K562 (cell line): Measurements from ENCODE around the gene BCAP31. TPM values are rescaled to one million over a fixed set of nuclear protein-coding genes. Genes with fewer than 3 reads are reported as not detected.

Source experiments
- ATAC-seq: fragments of 200-7000 bp; cut with Tn5 transposase; 3 replicates; pipeline ENCODE4 v1.9.1; 2020; ENCODE audit warnings: moderate library complexity
- Bru-seq: library from RNA; stranded (reverse); fragments of 400-500 nt; gene quantifications from one replicate; lab custom pipeline; 2021; lab: Mats Ljungman, UMichigan
- BruChase-seq, 2 experiments: library from RNA; stranded (reverse); fragments of 400-500 nt; gene quantifications; one replicate each; lab custom pipeline; 2021; lab: Mats Ljungman, UMichigan
- BruUV-seq: library from RNA; stranded (reverse); fragments of 400-500 nt; replicated peaks from 2 replicates; lab custom pipeline; 2021; lab: Mats Ljungman, UMichigan
- CTCF ChIA-PET: fragments of 300-600 bp; formaldehyde crosslinking; extraction: SDS; loops from one replicate; lab custom pipeline; 2021; ENCODE audit warnings: low intra/inter-chr PET ratio; lab: Yijun Ruan, JAX
- POLR2A ChIA-PET: fragments of 300-600, 350-650 bp; sonication (Branson Sonifier 250); formaldehyde crosslinking; extraction: SDS; loops from one replicate; lab custom pipeline; 2021; ENCODE audit warnings: antibody characterized with exemption, inconsistent platforms; lab: Yijun Ruan, JAX
- DNase-seq, 4 experiments: peaks; one replicate each; pipeline versions ENCODE4 v3.0.0 to v3.0.0-alpha.2; 2011 to 2018; ENCODE audit warnings: low spot score in 3 of 4, mixed read lengths in 3 of 4; ENCODE audit errors: extremely low read depth in 1 of 4
- FAIRE-seq: peaks from 2 replicates; lab custom pipeline; 2011; peaks lifted over from hg19 to GRCh38; lab: Jason Lieb, UNC
- H2AFZ ChIP-seq: 2 replicates; pipeline ENCODE4 v1.6.0; 2011; ENCODE audit warnings: low read depth, low read length, control low read depth, inconsistent platforms
- H3K27ac ChIP-seq: fragments of 200-600 bp; 3 replicates; pipeline ENCODE4 v1.8.0; 2011; ENCODE audit warnings: low read depth, mild to moderate bottlenecking, control low read depth, inconsistent platforms, low read length, moderate library complexity, mixed read lengths; ENCODE audit errors: extremely low read depth
- H3K27me3 ChIP-seq, 2 experiments: fragments of 300-600 bp in 1 of 2; 2 replicates in 1 of 2; 3 replicates in 1 of 2; pipeline versions ENCODE4 v1.6.0 to v1.8.0; 2011; ENCODE audit warnings: inconsistent platforms in 2 of 2, low read length in 2 of 2, mild to moderate bottlenecking in 1 of 2, mixed read lengths in 1 of 2, moderate library complexity in 1 of 2; ENCODE audit not compliant: control insufficient read depth in 2 of 2, insufficient read depth in 2 of 2
- H3K36me3 ChIP-seq: fragments of 300-600 bp; 3 replicates; pipeline ENCODE4 v1.8.0; 2011; ENCODE audit warnings: mild to moderate bottlenecking, low read length, inconsistent platforms; ENCODE audit not compliant: control insufficient read depth, insufficient read depth
- H3K4me1 ChIP-seq, 2 experiments: fragments of 200-600 bp in 1 of 2; replicated peaks in 1 of 2; 2 replicates in 1 of 2; 3 replicates in 1 of 2; pipeline versions ENCODE4 v1.5.1 to v1.8.0; 2011; ENCODE audit warnings: inconsistent platforms in 2 of 2, low read length in 2 of 2, mild to moderate bottlenecking in 1 of 2, mixed read lengths in 1 of 2, moderate library complexity in 1 of 2; ENCODE audit not compliant: control insufficient read depth in 2 of 2, insufficient read depth in 2 of 2
- H3K4me2 ChIP-seq: 2 replicates; pipeline ENCODE4 v1.6.1; 2011; ENCODE audit warnings: low read length, control low read depth, inconsistent platforms, mixed read lengths; ENCODE audit not compliant: insufficient read depth
- H3K4me3 ChIP-seq: fragments of 200-600 bp; sonication (generic), shearing (Covaris generic); 2 replicates; pipeline ENCODE4 v1.5.1; 2016; ENCODE audit warnings: control low read depth, inconsistent platforms
- H3K79me2 ChIP-seq: fragments of 200-600 bp; 3 replicates; pipeline ENCODE4 v1.8.0; 2011; ENCODE audit warnings: low read length, inconsistent platforms; ENCODE audit not compliant: control insufficient read depth, insufficient read depth
- H3K9ac ChIP-seq, 2 experiments: 2 replicates each; pipeline versions ENCODE4 v1.6.0 to v1.6.1; 2011; ENCODE audit warnings: low read depth in 2 of 2, low read length in 2 of 2, control low read depth in 1 of 2, inconsistent platforms in 1 of 2, mild to moderate bottlenecking in 1 of 2, mixed read lengths in 1 of 2; ENCODE audit not compliant: insufficient read depth in 1 of 2
- H3K9me1 ChIP-seq: one replicate; pipeline ENCODE4 v1.6.0; 2011; ENCODE audit warnings: inconsistent platforms, mild to moderate bottlenecking, low read length, moderate library complexity; ENCODE audit not compliant: control insufficient read depth, insufficient read depth
- H3K9me3 ChIP-seq: replicated peaks from 2 replicates; pipeline ENCODE4 v1.5.1; 2011; ENCODE audit warnings: low read depth, low read length, inconsistent platforms; ENCODE audit not compliant: control insufficient read depth, insufficient read depth
- H4K20me1 ChIP-seq: replicated peaks from 2 replicates; pipeline ENCODE4 v1.6.1; 2011; ENCODE audit warnings: low read length, inconsistent platforms, mixed read lengths; ENCODE audit not compliant: control insufficient read depth, insufficient read depth
- ETS1 ChIP-seq: conservative IDR thresholded peaks from 2 replicates; pipeline ENCODE4 v1.6.1; 2011; ENCODE audit warnings: low read depth, mild to moderate bottlenecking, low read length; ENCODE audit not compliant: control insufficient read depth
- EZH2 ChIP-seq: IDR thresholded peaks from 2 replicates; pipeline ENCODE4 v1.6.1; 2012; ENCODE audit warnings: low read depth, mild to moderate bottlenecking, inconsistent platforms, low read length, borderline replicate concordance
- GABPA ChIP-seq: fragments of 200-800 bp; sonication (Bioruptor generic); conservative IDR thresholded peaks from 2 replicates; pipeline ENCODE4 v1.6.1; 2016; ENCODE audit warnings: low read depth, missing genetic modification characterization, missing compliant biosample characterization
- NBN ChIP-seq: fragments of 450-650 bp; IDR thresholded peaks from 2 replicates; pipeline ENCODE4 v1.6.1; 2016; ENCODE audit warnings: low read depth, mild to moderate bottlenecking
- ZFP91 ChIP-seq: sonication (generic); formaldehyde crosslinking; IDR thresholded peaks from 2 replicates; pipeline ENCODE4 v1.8.0; 2022; ENCODE audit warnings: mild to moderate bottlenecking, missing genetic modification reagents
- ZNF212 ChIP-seq: fragments of 450-650 bp; formaldehyde crosslinking; IDR thresholded peaks from 2 replicates; pipeline ENCODE4 v1.4.0; 2020; ENCODE audit warnings: mild to moderate bottlenecking
- ZNF586 ChIP-seq: fragments of 450-650 bp; formaldehyde crosslinking; conservative IDR thresholded peaks from 2 replicates; pipeline ENCODE4 v1.4.0; 2020; ENCODE audit warnings: mild to moderate bottlenecking, moderate library complexity
- ZNF707 ChIP-seq: fragments of 250-450 bp; sonication (Bioruptor Pico); conservative IDR thresholded peaks from 2 replicates; pipeline ENCODE4 v1.8.0; 2022; ENCODE audit warnings: inconsistent platforms, mild to moderate bottlenecking, moderate library complexity
- WGBS: fragments of 100-300 bp; shearing (Covaris generic); methylation state at CpG from one replicate; pipeline ENCODE4 v1.1.6; 2016; ENCODE audit warnings: low coverage, mixed read lengths; ENCODE audit not compliant: insufficient coverage; ENCODE audit errors: missing lambda C conversion rate; 5-methylcytosine and 5-hydroxymethylcytosine counted together
- in situ Hi-C: fragments of 300-500 bp; cut with MboI; formaldehyde crosslinking; loops from 4 replicates; pipeline ENCODE4 v1.15.0; 2018; ENCODE audit warnings: inconsistent platforms, mixed read lengths
- intact Hi-C: fragments of 100-400 bp; cut with micrococcal nuclease; formaldehyde crosslinking; loops from 2 replicates; pipeline ENCODE4 v1.14.2; 2022
- long read RNA-seq, 3 experiments: library from polyadenylated mRNA in 2 of 3; library from RNA in 1 of 3; unstranded in 2 of 3; stranded (forward) in 1 of 3; transcript quantifications; one replicate each; pipeline ENCODE4 v2.0.0, GENCODE V29; 2019 to 2022
- polyA minus RNA-seq, 3 experiments: library from RNA; depleted of rRNA, polyadenylated mRNA; stranded (reverse); fragments of >200 nt; gene quantifications; 2 replicates each; pipeline ENCODE4 v1.2.3, GENCODE V29; 2011
- polyA plus RNA-seq, 8 experiments: library from polyadenylated mRNA; depleted of rRNA in 4 of 8; stranded (reverse) in 5 of 8; unstranded in 3 of 8; fragments of >200 nt; fragmentation: Nextera tagmentation in 2 of 8; fragmentation: Illumina TruSeq in 1 of 8; extraction: Ambion mirVana in 2 of 8; extraction: Trizol in 1 of 8; gene quantifications; 2 replicates each; pipeline versions ENCODE4 v1.2.1 to v1.2.3, GENCODE V29; 2011 to 2014; ENCODE audit warnings: inconsistent platforms in 1 of 8, missing spikeins in 1 of 8
- total RNA-seq, 7 experiments: library from RNA; depleted of rRNA in 6 of 7; stranded (reverse); fragments of >200 nt in 6 of 7; fragmentation: Illumina TruSeq in 2 of 7; extraction: Trizol in 2 of 7; gene quantifications; 2 replicates each; pipeline versions ENCODE4 v1.2.1 to v1.2.3, GENCODE V29; 2011 to 2021; ENCODE audit warnings: low replicate concordance in 1 of 7
- TF ChIP-seq, protein P1 (sequence below): sonication (generic); formaldehyde crosslinking; IDR thresholded peaks from 2 replicates; pipeline ENCODE4 v1.8.0; 2022; ENCODE audit warnings: mild to moderate bottlenecking, missing genetic modification reagents, borderline replicate concordance

BCAP31 gene
- total RNA-seq (2011; cell fraction: chromatin; rRNA removed; ENCODE audit: low replicate concordance), result 194 and 313 TPM in 2 replicates
- total RNA-seq (2011; cell fraction: nucleolus; rRNA removed), result 389 and 398 TPM in 2 replicates
- total RNA-seq (2011; cell fraction: nucleoplasm; rRNA removed), result 299 and 322 TPM in 2 replicates
- total RNA-seq (2014; rRNA removed) (156 and 184 TPM in 2 replicates), total RNA-seq (2014; rRNA removed; fragmentation: Illumina TruSeq; extraction: Trizol) (206 and 225 TPM in 2 replicates), total RNA-seq (2015; rRNA removed; fragmentation: Illumina TruSeq; extraction: Trizol) (170 and 173 TPM in 2 replicates), total RNA-seq (2021) (261 and 262 TPM in 2 replicates), polyA plus RNA-seq (2011; rRNA removed) (157 and 186 TPM in 2 replicates), polyA plus RNA-seq (2014; fragmentation: Illumina TruSeq; extraction: Trizol) (188 and 219 TPM in 2 replicates), polyA plus RNA-seq (2014; fragmentation: Nextera tagmentation; extraction: Ambion mirVana) (100 to 1,000 TPM; 562 to 683 TPM), polyA plus RNA-seq (2014; rRNA removed) (175 and 176 TPM in 2 replicates), polyA minus RNA-seq (2011; rRNA and poly(A)+ RNA removed) (177 and 181 TPM in 2 replicates), Bru-seq, nascent RNA (percentile 84 among the genes with signal in this experiment), BruChase-seq, experiment 1, labeled RNA remaining after a 2-hour chase (percentile 86 among the genes with signal in this experiment), BruChase-seq, experiment 2, labeled RNA remaining after a 6-hour chase (percentile 83 among the genes with signal in this experiment)
- 164 and 227 TPM in 2 replicates for polyA plus RNA-seq (2011; cell fraction: cytosol; rRNA removed)
- polyA plus RNA-seq (2011; cell fraction: nucleus; rRNA removed), result 115 and 116 TPM in 2 replicates
- polyA plus RNA-seq (2012), result 235 and 441 TPM in 2 replicates
- polyA minus RNA-seq (2011; cell fraction: cytosol; rRNA and poly(A)+ RNA removed), result 74.4 and 86.4 TPM in 2 replicates
- 30.8 and 43.7 TPM in 2 replicates for polyA minus RNA-seq (2011; cell fraction: nucleus; rRNA and poly(A)+ RNA removed)
- long read RNA-seq, experiment 1, transcript BCAP31-201 (8 exons, 1,643 nt), result major isoform, 986 of 1,294 reads
- long read RNA-seq, experiment 1, transcript BCAP31-207 (8 exons, 1,824 nt), result minor isoform, 67 of 1,294 reads
- long read RNA-seq, experiment 1, partial matches to known transcripts, result 122 of 1,294 reads
- long read RNA-seq, experiment 1, other reads (novel, unspliced or antisense), result 115 of 1,294 reads
- long read RNA-seq, experiment 2, transcript BCAP31-207 (8 exons, 1,824 nt), result minor isoform, 12 of 381 reads
- long read RNA-seq, experiment 2, transcript BCAP31-201 (8 exons, 1,643 nt), result major isoform, 139 of 381 reads
- long read RNA-seq, experiment 2, transcript BCAP31-211 (4 exons, 573 nt), result minor isoform, 19 of 381 reads
- long read RNA-seq, experiment 2, partial matches to known transcripts, result 116 of 381 reads
- long read RNA-seq, experiment 2, other reads (novel, unspliced or antisense), result 89 of 381 reads
- long read RNA-seq, experiment 3, transcript BCAP31-207 (8 exons, 1,824 nt), result minor isoform, 15 of 577 reads
- long read RNA-seq, experiment 3, transcript BCAP31-201 (8 exons, 1,643 nt), result major isoform, 481 of 577 reads
- long read RNA-seq, experiment 3, partial matches to known transcripts, result 42 of 577 reads
- long read RNA-seq, experiment 3, other reads (novel, unspliced or antisense), result 39 of 577 reads

- intact Hi-C loops, result no loop called here
- TF ChIP-seq ZNF586 (CRISPR knock-in tag) (no peak), ETS1 (peak; percentile 83), EZH2 (no peak), ZNF212 (no peak), NBN (no peak), ZFP91 (CRISPR knock-in tag) (no peak), GABPA (tag) (peak; percentile 94), ZNF707 (CRISPR knock-in tag) (no peak)
- TF ChIP-seq, protein P1, sequence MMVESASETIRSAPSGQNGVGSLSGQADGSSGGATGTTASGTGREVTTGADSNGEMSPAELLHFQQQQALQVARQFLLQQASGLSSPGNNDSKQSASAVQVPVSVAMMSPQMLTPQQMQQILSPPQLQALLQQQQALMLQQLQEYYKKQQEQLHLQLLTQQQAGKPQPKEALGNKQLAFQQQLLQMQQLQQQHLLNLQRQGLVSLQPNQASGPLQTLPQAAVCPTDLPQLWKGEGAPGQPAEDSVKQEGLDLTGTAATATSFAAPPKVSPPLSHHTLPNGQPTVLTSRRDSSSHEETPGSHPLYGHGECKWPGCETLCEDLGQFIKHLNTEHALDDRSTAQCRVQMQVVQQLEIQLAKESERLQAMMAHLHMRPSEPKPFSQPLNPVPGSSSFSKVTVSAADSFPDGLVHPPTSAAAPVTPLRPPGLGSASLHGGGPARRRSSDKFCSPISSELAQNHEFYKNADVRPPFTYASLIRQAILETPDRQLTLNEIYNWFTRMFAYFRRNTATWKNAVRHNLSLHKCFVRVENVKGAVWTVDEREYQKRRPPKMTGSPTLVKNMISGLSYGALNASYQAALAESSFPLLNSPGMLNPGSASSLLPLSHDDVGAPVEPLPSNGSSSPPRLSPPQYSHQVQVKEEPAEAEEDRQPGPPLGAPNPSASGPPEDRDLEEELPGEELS (CRISPR knock-in tag), result no peak
Measured at GRCh38 chrX:153724252-153725038, at the start of gene BCAP31, which contains the start of gene ABCD1. BCAP31 (minus strand) TSS chrX:153724387; CDS start chrX:153723244, 1,143 bp downstream. ABCD1 (plus strand) TSS chrX:153724856; CDS start chrX:153725267, 411 bp downstream.

More at GRCh38 chrX:153724252-153725038, at the start of gene BCAP31, which contains the start of gene ABCD1:
- peak within 1 kb of the TSS; percentile 91 to 97 for H3K9ac ChIP-seq
- FAIRE-seq (peak; percentile 81), ATAC-seq (peak; percentile 85), DNase-seq (peak; percentile 90 to 97 (median 94))
- H3K4me2 ChIP-seq, result peak within 1 kb of the TSS; percentile 96
- H3K36me3 ChIP-seq, result peaks cover 31% of the 10 kb centered on the region
- ChIA-PET POLR2A (interaction anchor here (0.6 kb wide), 1 partner anchor 324 kb away, joined by 3 read pairs; no protein-coding TSS in a partner anchor), CTCF (no interaction called here)
- H3K4me1 ChIP-seq, result peaks cover 39 to 60% of the 10 kb centered on the region in 2 experiments
- peak within 1 kb of the TSS; percentile 92 for H3K4me3 ChIP-seq
- no peaks in the 10 kb centered on the region for H3K9me3 ChIP-seq
- H3K79me2 ChIP-seq, result peaks cover 57% of the 10 kb centered on the region
- WGBS, result 0% methylated on average over 14 of the region's 88 CpGs
- no peaks in the 10 kb centered on the region for H3K9me1 ChIP-seq
- no peaks in the 10 kb centered on the region for H3K27me3 ChIP-seq
- H4K20me1 ChIP-seq, result peaks cover 10% of the 10 kb centered on the region
- peak within 1 kb of the TSS; percentile 87 for H3K27ac ChIP-seq
- peak within 1 kb of the TSS; percentile 40 for H2AFZ ChIP-seq
- no TSS peak for BruUV-seq
- in situ Hi-C loops, result no loop called here
